Psoas muscle (tissue), 8 donors: ENCODE results near the gene DAB1. TPM values are rescaled to one million over a fixed set of nuclear protein-coding genes. Genes with fewer than 3 reads are reported as not detected.

Experiments used
- ATAC-seq, 4 donors: fragments of 200-7000 bp; cut with Tn5 transposase; one replicate each; pipeline ENCODE4 v1.9.1; 2020; ENCODE audit warnings: moderate library complexity in 3 of 4, mild to moderate bottlenecking in 2 of 4
- DNase-seq, 2 donors: peaks; one replicate each; pipeline ENCODE4 v3.0.0-alpha.2; 2020
- H3K27ac ChIP-seq: fragments of 200-600 bp; one replicate; pipeline ENCODE4 v1.8.0; 2022
- H3K27me3 ChIP-seq, 3 donors: fragments of 200-600 bp in 1 of 3; one replicate each; pipeline versions ENCODE4 v1.6.1 to v1.8.0; 2013 to 2022; ENCODE audit warnings: low read length in 2 of 3, mild to moderate bottlenecking in 2 of 3, moderate library complexity in 1 of 3; ENCODE audit not compliant: insufficient read depth in 3 of 3
- H3K36me3 ChIP-seq, 2 donors: fragments of 200-600 bp in 1 of 2; one replicate each; pipeline versions ENCODE4 v1.6.1 to v1.8.0; 2013 to 2022; ENCODE audit warnings: low read depth in 1 of 2, mild to moderate bottlenecking in 1 of 2, moderate library complexity in 1 of 2; ENCODE audit not compliant: insufficient read depth in 1 of 2
- H3K4me1 ChIP-seq: fragments of 200-600 bp; one replicate; pipeline ENCODE4 v1.8.0; 2022
- H3K4me3 ChIP-seq: fragments of 200-600 bp; one replicate; pipeline ENCODE4 v1.8.0; 2022; ENCODE audit warnings: mild to moderate bottlenecking
- H3K9me3 ChIP-seq: fragments of 200-600 bp; one replicate; pipeline ENCODE4 v1.8.0; 2022
- WGBS, 3 donors: extraction: QIAGEN DNeasy Blood & Tissue Kit; methylation state at CpG; one replicate each; pipeline versions ENCODE4 v1.1.6 to v1.1.7; 2013; 5-methylcytosine and 5-hydroxymethylcytosine counted together
- intact Hi-C, 2 donors: fragments of 100-400 bp; cut with DNase I; formaldehyde crosslinking; loops; one replicate each; pipeline versions ENCODE4 v1.11.0 to v1.14.2; 2022
- polyA plus RNA-seq, 3 donors: library from polyadenylated mRNA; stranded (reverse); fragments of 200-250 nt; gene quantifications; one replicate each; pipeline ENCODE4 v1.2.3, GENCODE V29; 2013
- total RNA-seq, 4 donors: library from RNA; stranded (reverse); fragmentation: NEBNext Ultra II Directional in 2 of 4; extraction: Animal tissue kit (Norgen Biotek cat#: 25700) in 2 of 4; gene quantifications; one replicate each; pipeline versions ENCODE4 v1.2.1 to v1.2.4, GENCODE V29; 2021 to 2023
- TF ChIP-seq, protein P1 (sequence below): fragments of 200-600 bp; IDR thresholded peaks from one replicate; pipeline ENCODE4 v1.8.0; 2022; ENCODE audit warnings: antibody characterized with exemption
- donor health status: healthy with polysubstance abuse.
- donor health status: DM: no; HTN: no; CAD: no; lungs with moderate emphysema.
- donor health status: Bipolar disorder and iron deficiency.
- donor health status: healthy.
- donor health status: DM: yes; HTN: yes; CAD: no.
- donor health status: DM: no; HTN: no; CAD: no.
- donor health status: DM: no; HTN: no; CAD: no.
- donor health status: DM: yes; HTN: yes; CAD: no.

The DAB1 gene
- total and polyA plus RNA-seq, 7 donors, result 0.04 to 0.28 (median 0.09) TPM; not detected in 1

DNA sequence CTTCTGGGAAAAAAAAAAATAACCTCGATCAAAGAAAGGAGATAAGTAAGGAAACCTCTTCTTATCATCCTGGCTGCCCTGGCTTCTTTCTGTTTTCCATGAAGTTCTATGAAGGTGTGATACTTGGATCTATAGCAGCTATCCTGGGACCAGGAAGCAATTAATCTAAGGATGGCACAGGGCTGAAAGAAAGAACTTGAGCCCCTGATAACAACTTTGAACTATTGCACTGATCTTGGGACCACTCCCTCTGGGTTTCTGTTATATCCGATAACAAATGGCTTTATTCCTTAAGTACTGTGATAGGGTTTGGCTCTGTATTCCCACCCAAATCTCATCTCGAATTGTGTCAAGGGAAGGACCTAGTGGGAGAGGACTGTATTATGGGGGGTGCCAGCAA, 104.1 kb downstream of the DAB1 start:
- DNase-seq (no peak), ATAC-seq (no peak)
- H3K27ac ChIP-seq, result no peak overlapping the region
- WGBS, 3 donors, result 77 to 84% (median 81%) methylated on average over 3 of the region's 3 CpGs
- H3K4me1 ChIP-seq, result no peaks in the 10 kb centered on the region
- intact Hi-C loops, result no loop called here
- H3K36me3 ChIP-seq, result no peaks in the 10 kb centered on the region
- no peak overlapping the region for H3K4me3 ChIP-seq
- TF ChIP-seq, protein P1, sequence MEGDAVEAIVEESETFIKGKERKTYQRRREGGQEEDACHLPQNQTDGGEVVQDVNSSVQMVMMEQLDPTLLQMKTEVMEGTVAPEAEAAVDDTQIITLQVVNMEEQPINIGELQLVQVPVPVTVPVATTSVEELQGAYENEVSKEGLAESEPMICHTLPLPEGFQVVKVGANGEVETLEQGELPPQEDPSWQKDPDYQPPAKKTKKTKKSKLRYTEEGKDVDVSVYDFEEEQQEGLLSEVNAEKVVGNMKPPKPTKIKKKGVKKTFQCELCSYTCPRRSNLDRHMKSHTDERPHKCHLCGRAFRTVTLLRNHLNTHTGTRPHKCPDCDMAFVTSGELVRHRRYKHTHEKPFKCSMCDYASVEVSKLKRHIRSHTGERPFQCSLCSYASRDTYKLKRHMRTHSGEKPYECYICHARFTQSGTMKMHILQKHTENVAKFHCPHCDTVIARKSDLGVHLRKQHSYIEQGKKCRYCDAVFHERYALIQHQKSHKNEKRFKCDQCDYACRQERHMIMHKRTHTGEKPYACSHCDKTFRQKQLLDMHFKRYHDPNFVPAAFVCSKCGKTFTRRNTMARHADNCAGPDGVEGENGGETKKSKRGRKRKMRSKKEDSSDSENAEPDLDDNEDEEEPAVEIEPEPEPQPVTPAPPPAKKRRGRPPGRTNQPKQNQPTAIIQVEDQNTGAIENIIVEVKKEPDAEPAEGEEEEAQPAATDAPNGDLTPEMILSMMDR, result no peak
- H3K9me3 ChIP-seq, result no peaks in the 10 kb centered on the region
- no peaks in the 10 kb centered on the region for H3K27me3 ChIP-seq

DNA sequence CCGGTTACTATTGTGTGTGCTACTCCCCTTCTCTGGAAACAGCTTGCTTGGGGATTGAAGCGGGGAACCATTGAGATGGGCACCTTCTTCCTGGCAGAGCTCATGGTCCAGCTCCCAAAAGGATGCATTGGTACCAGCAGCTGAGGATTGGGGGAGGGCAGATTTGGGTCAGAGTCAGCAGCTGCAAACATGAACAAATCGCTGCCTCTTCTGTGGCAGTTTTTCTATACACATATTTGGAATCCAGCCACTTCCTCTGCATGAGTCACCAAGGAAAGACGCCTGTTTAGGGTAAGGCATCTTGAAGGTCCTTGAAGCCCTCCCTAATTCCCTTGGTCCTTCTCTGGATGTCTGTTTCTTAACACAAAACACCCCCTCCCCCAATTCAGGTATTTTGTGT, 104.7 kb downstream of the DAB1 start:
- Histone ChIP-seq H3K4me3 (no peak overlapping the region), H3K27ac (no peak overlapping the region), H3K27me3 (no peaks in the 10 kb centered on the region), H3K9me3 (no peaks in the 10 kb centered on the region), H3K36me3 (no peaks in the 10 kb centered on the region), H3K4me1 (no peaks in the 10 kb centered on the region)
- DNase-seq (no peak), ATAC-seq (no peak)
- TF ChIP-seq, protein P1, result no peak
- intact Hi-C loops, result no loop called here
- WGBS, 3 donors, result 17 to 24% (median 24%) methylated on average over 4 of the region's 4 CpGs

GRCh38 chr1:57316861-57317260, 107.0 kb downstream of the DAB1 start:
- no peak overlapping the region for H3K27ac ChIP-seq
- intact Hi-C loops, result no loop called here
- no peak overlapping the region for H3K4me3 ChIP-seq
- H3K27me3 ChIP-seq, result no peaks in the 10 kb centered on the region
- TF ChIP-seq, protein P1, result no peak
- no peaks in the 10 kb centered on the region for H3K36me3 ChIP-seq
- no peaks in the 10 kb centered on the region for H3K4me1 ChIP-seq
- ATAC-seq, result no peak
- no peaks in the 10 kb centered on the region for H3K9me3 ChIP-seq
- DNase-seq, result no peak
- WGBS, 3 donors, result 88 to 96% (median 91%) methylated on average over 4 of the region's 4 CpGs

GRCh38 chr1:57316291-57316690, 107.6 kb downstream of the DAB1 start:
- Histone ChIP-seq H3K4me3 (no peak overlapping the region), H3K9me3 (no peaks in the 10 kb centered on the region), H3K27me3 (no peaks in the 10 kb centered on the region), H3K36me3 (no peaks in the 10 kb centered on the region), H3K4me1 (no peaks in the 10 kb centered on the region), H3K27ac (no peak overlapping the region)
- intact Hi-C loops, result no loop called here
- ATAC-seq, result no peak
- no peak for DNase-seq
- 81 to 89% (median 81%) methylated on average over 3 of the region's 3 CpGs for WGBS, 3 donors
- TF ChIP-seq, protein P1, result no peak

GRCh38 chr1:57312869-57313268, 111.0 kb downstream of the DAB1 start:
- no peak for DNase-seq
- no peaks in the 10 kb centered on the region for H3K4me1 ChIP-seq
- H3K27me3 ChIP-seq, result no peaks in the 10 kb centered on the region
- H3K9me3 ChIP-seq, result no peaks in the 10 kb centered on the region
- intact Hi-C loops, result no loop called here
- ATAC-seq, result no peak
- no peak overlapping the region for H3K4me3 ChIP-seq
- WGBS, 3 donors, result 83 to 86% (median 85%) methylated on average over 7 of the region's 7 CpGs
- H3K36me3 ChIP-seq, result no peaks in the 10 kb centered on the region
- H3K27ac ChIP-seq, result no peak overlapping the region
- TF ChIP-seq, protein P1, result no peak
